ENCODE data around the gene ANKS1B. TPM values are rescaled to one million over a fixed set of nuclear protein-coding genes. Genes with fewer than 3 reads are reported as not detected.

ANKS1B gene
- polyA plus RNA-seq, 4 donors: 3.6 to 4.8 (median 4.0) TPM

DNA sequence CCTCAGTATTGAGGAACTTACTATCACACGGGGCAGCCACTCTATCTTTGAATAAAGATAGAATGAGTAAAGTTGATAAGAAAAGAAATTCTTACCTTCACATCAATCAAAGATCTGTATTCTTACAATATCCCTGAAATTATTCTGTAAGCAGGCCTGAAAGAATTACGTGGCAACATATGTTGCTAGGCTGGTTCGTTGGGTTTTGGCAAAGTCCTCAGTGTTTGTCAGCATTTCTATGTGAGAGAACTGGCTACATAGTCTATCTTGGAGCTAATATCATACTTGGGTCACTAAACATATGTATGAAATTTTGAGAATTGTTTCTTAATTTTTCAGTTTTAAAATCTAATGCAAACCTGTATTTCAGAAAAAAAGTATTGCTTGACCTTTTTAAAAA lies 749.4 kb downstream of the ANKS1B start:
- DNase-seq (ENCODE audit: low read depth in 4 of 4, low spot score in 2 of 4): no peak

DNA sequence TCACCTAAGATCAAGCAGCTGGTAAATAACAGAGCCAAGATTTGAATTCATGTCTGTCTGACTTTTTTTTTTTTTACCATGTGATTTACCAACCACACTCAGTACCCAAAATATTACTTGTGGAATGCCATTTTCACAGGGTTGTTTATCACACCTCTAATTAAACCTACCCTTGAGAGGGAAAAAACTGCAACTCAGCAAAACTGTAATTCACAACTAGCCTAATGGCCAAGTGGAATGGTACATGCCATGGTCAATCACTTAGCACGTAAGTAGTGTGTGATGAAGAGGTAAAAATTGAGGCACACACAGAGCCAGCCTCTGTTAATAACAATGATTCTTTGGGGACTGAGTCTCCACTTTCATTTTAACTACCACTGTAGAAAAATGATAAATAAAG lies 750.0 kb downstream of the ANKS1B start:
- DNase-seq (ENCODE audit: low read depth in 4 of 4, low spot score in 2 of 4): no peak

DNA sequence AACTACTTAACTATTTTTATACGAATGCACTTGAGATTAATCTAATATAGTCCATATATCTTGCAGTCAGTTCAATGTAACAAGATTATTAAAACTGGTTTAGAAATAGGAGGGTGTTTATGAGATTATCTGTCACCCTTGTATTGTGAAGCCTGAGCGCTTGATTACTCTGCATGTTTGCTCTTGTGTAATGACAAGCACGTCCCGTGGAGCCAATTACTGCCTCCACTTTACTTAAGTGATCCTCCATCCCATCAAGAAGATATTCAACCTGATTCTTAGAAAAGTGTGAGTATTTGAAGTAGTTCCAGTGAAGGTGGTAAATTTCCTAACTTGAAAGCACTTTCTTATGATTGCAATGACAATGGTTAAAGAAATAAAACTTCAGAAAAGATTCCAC lies 752.4 kb downstream of the ANKS1B start:
- no peak for DNase-seq (ENCODE audit: low read depth in 4 of 4, low spot score in 2 of 4)

DNA sequence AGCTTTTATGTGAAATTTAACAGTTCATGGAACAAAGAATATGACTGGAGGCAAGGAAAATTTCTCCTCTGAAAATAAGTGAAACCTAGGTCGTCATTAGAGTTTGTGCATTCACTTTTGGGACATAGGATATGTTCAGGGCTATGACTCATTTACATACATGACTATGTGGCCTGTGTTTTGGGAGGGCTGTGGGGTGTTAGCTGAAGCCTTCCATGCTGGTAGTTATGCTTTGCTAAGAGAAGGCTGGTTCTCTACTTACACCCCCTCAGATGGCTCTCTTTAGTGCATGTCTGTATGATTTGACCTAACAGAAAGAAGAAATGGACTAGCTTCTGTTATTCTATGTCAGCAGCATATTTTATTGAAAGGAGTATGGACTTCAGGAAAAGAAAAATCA lies 753.7 kb downstream of the ANKS1B start:
- DNase-seq (ENCODE audit: low read depth in 4 of 4, low spot score in 2 of 4): no peak

DNA sequence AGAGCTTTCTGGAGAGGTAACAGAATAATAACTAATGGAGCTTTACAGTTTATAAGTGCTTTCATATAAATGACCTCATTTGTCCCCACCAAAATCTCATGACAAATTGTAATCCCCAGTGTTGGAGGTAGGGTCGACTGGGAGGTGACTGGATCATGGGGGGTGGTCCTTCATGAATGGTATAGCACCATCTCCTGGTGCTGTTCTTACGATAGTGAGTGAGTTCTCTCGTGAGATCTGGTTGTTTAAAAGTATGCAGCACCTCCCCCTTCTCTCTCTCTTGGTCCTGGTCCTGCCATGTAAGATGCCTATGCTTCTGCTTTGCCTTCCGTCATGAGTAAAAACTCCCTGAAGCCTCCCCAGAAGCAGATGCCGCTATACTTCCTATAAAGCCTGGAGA lies 760.5 kb downstream of the ANKS1B start:
- DNase-seq (ENCODE audit: low read depth in 4 of 4, low spot score in 2 of 4): no peak

DNA sequence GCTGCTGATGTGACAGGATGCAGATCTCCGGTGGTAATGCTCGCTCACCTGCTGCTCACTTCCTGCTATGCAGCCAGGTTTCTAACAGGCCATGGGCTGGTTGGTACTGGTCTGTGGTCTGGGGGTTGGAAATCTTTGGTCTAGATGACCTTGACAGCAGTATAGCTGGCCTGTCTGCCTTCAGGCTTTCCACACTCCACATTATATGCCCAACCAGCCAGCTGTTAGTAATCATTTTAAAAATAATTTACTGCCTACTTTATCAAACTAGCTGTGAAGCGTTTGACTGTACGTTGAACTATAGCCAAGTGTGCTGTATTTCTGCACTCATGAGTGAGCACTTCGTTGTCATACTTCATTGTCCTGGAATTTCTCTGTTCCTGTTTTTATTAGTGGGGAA lies 761.2 kb downstream of the ANKS1B start:
- DNase-seq (ENCODE audit: low read depth in 4 of 4, low spot score in 2 of 4): no peak

DNA sequence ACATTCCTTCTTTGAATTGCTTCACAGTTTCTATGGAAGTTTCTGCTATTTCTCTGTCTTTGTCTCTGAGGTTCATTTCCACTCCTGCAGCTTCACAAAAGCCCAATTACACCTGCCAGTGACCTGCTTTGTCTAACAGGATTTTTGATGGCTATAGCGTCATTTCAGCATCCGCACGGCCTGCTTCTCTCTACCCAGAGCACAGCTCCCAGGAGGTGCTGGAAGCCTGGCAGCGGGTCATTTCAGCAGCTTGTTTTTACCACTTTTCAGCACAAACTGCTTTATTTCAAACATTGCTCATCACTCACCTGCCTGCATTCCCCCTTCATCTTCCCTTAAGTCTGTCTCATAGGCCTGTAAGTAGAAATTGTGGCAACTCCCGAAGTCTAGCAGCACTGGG lies 771.7 kb downstream of the ANKS1B start:
- no peak for DNase-seq (ENCODE audit: low read depth in 4 of 4, low spot score in 2 of 4)

DNA sequence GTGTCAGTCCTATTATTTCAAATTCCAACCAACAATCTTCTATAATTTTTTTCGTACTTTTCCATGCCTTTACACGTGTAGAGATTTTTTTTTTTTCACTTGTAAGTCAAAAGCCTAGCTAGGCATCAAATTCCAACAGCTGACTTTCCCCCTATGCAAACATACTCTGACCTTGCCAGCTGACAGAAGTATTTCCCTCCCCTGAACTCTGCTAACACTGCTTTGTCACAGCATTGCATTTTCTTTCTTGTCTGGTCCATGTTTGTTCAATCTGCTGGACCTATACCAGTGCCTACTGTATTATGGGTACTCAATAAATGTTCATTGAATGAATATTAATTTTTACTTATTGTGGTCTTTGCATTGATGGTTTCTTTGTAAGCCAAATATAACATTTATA lies 772.5 kb downstream of the ANKS1B start:
- DNase-seq (ENCODE audit: low read depth in 4 of 4, low spot score in 2 of 4): no peak

DNA sequence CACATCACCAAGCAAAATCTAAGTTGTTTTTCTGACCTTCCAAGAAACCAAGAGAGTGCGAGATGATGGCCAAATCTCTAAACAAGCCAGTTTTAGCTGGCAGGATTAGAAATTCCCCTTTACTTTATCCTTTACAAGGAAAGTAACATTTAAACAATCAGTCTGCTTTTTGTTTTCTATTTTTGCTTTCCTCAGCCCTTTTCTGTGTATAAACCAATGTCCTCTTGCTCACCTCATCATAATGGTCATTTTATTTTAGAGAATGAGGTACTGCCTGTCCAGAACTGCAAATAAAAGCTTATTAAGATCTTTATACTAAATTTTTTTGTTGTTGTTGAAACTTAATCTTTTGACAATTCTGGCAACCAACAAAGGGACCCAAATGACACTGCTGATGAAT lies 779.6 kb downstream of the ANKS1B start:
- no peak for DNase-seq (ENCODE audit: low read depth in 4 of 4, low spot score in 2 of 4)

DNA sequence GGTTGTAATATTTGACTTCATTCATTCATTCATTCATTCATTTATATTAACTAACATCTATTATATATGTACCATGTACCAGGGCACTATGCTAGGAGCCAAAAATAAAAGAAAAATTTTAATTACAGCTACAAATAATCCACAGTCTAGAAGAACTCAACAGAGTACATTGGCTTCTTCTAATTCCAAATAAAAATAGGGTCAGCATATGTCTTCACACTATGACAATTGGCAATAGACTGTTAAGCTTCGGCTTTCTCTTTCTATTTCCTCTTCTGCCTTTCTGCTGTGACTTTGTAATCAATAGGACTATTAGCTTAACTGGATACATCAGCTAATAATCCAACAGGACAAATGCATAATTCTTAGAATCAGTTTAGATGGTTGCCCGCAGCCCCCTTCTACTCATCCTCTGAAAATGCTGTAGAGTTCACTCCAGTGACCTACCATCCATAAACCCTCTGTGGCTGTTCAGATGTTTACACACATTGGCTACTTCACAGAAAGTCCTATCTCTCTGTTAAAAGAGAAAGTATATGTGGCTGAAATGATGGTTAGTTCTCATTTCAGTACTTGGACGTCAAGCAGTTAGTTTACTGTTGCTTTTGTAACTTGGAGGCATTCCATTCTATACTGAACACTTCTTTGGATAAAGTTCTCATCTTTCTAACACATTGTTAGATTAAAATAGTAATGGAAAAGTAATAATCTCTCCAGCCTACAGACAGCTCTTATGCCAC lies 782.7 kb downstream of the ANKS1B start:
- no peak for DNase-seq (ENCODE audit: low read depth in 4 of 4, low spot score in 2 of 4)

DNA sequence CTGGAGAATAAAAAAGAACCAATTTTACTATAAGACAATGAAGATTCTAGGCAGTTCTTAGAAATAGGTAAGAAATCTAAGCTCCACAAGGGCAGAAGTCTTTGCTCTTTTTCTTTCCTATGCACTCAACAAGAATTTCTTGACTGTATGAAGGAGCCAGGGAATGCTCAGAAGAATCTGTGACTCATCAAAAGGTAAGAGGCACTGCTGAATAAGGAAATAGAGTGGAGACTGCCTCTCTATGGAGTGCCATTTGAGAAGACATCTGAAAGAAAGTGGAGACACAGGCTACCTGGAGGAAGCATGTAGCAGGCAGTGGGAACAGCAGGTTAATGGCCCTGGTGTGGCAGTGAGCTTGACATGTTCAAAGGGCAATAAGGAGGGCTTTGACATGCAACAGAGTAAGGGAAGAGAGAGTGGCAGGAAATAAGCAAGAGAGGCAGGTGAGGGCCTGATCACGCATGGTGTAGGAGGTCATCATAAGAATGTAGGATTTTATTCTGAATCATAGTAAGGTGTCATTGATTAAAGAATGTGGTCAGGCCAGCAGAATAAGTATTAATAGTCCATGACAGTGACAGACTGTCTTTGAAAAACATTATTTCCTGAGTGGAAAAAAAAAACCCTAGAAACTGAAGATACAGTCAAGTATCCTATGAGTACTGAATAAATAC lies 783.9 kb downstream of the ANKS1B start:
- DNase-seq (ENCODE audit: low read depth in 4 of 4, low spot score in 2 of 4): no peak

DNA sequence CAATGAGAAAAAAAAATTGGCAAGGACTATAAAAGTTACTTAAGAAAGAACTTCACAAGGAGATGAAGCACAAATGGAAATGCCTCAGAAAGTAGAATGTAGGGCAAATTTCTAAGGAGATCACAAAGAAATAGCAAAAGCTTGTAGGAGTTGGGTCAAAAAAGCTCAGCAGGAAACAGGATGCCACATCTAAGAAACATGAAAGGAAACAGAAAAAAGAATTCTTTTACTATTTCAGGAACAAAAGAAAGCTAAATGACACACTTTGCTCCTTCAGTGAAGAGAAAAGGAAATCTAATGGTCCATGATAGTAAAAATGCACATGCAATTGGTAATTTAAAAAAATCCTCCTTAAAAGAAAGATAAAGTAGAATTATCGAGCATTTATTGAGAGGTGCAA lies 789.3 kb downstream of the ANKS1B start:
- no peak for DNase-seq (ENCODE audit: low read depth in 4 of 4, low spot score in 2 of 4)

DNA sequence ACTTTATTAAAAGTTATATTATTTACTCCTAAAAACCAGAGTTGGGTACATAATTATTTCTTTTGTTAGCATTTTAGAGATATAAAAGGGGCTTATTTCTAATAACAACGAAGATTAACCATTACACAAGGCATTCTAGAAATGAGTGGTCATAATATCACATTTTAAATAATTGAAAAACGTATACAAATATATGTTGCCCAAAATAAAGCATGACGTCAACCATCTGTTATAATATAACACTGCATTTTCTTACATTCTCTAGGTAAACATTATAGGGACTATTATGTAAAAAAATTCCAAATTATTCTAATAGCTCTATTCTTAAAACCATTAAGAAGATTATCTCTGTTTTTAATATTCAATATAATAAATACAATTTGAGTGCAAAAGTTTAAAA lies 792.2 kb downstream of the ANKS1B start:
- no peak for DNase-seq (ENCODE audit: low read depth in 4 of 4, low spot score in 2 of 4)

DNA sequence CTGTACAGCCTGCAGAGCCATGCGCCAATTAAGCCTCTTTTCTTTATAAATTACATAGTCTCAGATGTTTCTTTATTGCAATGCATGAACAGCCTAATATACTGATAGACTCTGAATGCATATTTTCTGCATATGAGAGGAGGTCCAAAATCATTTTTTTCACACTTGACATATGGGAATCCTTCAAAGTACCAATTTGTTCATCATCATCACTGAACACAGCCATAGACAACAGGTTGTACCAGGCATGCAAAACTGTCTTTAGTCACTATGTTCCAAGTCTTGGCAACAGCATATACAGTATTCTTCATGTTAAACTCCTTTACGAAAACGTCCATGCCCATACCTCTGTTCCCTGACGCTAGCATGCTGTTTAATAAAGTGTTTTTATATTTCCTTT lies 807.9 kb downstream of the ANKS1B start:
- no peak for DNase-seq (ENCODE audit: low read depth in 4 of 4, low spot score in 2 of 4)

DNA sequence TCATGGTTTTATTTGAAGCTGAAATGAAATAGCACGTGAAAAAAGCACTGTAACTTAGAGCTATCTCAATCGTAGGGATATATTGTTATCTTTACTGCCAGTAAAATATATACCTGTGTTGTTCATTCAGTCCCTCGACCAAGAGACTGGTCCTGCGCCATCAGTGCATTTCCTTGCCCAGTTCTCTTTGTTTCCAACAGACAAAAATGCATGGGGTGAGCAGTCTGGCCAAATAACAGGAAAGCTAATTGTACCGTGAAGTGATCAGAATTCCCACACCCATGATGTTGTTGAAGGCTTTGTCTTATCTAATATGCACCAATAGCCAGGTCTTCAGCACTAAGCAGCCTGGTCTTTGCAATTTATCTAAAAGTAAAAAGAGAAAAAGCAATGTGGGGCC lies 814.3 kb downstream of the ANKS1B start:
- no peak for DNase-seq (ENCODE audit: low read depth in 4 of 4, low spot score in 2 of 4)

DNA sequence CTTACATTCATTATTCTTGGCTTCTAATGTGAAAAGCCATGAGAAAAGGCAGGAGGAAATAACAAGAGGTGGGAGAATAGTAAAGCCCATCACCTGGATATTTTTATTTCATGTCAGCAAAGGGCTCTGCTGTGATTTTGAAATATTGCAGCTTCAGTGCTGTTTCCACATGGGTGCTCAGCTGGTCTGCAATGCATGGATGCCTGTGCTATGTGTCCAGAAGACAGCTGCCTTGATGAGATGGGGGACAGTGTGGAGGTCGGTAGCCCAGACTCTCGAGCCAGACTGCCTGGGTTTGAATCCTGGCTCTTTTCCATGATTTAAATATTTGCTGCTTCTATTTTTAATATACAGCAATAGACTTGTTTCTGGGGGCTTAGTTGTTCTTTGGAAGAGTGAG lies 814.7 kb downstream of the ANKS1B start:
- no peak for DNase-seq (ENCODE audit: low read depth in 4 of 4, low spot score in 2 of 4)

DNA sequence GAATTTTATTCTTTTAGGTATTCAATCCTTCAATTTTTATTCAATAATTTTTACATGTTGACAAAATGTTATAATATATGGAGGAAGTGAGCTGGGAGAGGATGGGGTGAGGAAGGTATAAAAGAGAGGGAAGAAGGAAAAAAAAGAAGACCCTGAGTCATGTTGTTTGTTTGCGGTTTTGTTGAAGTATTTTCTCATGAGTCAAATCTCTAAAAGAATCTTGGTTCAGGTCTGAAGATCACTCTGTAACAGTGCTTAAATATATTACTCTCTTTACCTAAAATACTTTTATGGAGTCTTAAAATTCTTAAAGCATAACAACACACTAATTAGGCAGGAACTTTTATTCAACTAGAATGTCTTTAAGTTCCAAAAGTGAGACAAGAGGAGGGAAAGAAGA lies 826.8 kb downstream of the ANKS1B start:
- no peak for DNase-seq (ENCODE audit: low read depth in 4 of 4, low spot score in 2 of 4)

DNA sequence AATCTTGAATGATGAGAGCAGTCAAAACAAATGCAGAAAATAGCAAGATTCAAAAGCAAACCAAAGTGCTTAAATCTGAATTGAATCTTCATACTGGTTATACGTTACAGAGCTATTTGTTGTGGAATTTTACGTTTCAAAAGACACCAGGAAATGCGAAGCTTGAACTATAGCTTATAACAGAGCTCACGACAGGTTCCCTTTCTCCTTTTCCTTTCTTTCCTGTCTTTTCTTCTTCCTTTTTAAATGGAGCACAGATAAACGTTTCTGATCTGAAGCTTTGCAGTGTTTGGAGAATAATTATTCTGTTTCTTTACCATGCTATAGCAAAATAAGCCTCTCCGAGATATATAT lies 829.8 kb downstream of the ANKS1B start:
- no peak for DNase-seq (ENCODE audit: low read depth in 4 of 4, low spot score in 2 of 4)

DNA sequence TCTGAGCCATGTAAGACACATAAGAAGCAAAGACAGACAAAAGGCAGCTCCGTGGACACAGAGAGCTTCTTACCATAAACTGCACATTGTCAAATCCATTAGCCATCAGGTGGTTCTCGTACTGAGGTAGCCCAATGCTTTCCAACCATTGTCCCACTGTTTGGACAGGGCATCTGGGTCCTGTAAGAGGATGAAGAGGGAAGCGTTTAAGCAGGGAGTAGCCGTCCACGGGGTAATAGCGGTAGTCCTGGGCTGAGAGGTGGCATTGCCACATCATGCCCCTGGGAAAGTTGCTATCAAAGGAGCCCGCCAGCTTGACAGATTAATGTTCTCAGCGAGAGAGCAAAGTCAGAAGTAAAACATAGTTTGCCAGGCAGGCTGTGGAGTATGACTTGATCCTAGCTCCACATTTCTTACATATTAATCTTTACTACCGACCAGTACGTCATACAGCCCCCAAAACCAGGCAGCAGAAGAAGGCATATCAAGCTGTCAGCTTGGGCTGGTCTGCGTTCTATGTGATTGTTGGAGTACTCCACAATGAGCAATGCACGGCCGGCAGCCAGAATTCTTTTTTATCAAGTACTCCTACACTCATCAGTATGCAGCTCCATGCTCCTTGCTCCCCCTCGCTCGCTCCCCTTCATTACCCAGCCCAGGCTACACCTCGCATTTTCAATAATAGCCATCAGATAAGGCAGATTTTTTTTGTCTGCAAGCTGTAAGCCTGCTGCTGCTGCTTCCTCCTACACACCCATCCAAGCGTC lies 830.3 kb downstream of the ANKS1B start:
- DNase-seq (ENCODE audit: low read depth in 4 of 4, low spot score in 2 of 4): peak in 3 of 4 donors; percentile 28 to 42 (median 34)

DNA sequence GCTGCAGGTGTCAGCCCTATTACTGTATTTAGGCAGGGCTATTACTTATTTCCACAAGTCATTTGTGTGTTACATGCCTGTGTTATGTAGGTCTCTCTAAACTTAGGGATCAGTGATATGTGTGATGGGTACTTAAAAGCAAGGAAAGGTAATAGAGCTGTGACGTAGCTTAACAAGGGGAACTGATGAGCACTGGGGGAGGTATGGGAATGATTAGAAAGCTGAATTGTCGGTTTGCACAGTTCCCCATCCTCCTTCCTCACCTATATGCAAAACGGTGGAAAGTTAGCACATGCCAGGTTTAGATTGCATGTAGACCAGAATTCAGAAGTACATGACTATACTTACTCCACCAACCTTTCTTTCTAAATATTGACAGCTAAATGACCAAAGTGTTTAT lies 831.4 kb downstream of the ANKS1B start:
- DNase-seq (ENCODE audit: low read depth in 4 of 4, low spot score in 2 of 4): no peak

DNA sequence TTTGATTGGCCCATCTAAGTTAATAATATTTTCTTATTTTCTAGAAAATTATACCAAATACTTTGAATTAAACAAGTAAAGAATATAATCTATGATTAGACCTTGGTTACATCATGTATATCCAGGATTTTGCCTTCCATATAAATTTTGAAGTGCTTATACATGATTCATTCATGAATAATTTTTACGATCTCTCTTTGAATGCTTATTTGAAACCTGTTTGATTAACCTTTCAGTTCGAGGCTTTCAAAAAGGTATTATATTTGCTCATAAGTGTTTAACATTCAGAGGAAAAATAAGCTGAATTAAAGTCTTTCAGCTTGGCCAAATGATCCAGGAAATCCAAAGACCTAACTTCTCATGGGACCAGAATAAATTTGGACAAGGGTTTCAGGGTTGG lies 832.4 kb downstream of the ANKS1B start:
- DNase-seq (ENCODE audit: low read depth in 4 of 4, low spot score in 2 of 4): no peak

DNA sequence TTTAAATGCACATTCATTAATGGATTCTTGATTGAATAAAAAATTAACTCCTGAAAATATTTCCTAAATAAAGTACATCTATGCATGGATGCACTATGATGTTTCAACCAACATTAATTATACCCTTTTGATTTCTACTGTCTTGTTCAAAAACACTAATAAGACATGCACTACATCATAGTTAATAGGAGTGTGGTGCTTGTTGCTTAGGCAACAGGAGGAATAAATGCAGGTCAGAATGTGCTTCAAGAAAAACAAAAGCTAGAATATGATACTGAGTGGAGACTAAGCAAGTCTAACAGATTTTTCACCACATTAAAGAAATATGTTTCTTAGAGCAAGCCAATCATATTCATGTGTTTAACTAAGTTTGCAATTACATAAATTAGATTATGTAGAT lies 833.0 kb downstream of the ANKS1B start:
- no peak for DNase-seq (ENCODE audit: low read depth in 4 of 4, low spot score in 2 of 4)

Measured in left renal cortex interstitium (tissue), 4 donors.